Spleen (tissue), 7 donors: ENCODE data around the gene LZTFL1.

Source experiments
- POLR2A ChIP-seq, 3 donors: fragments of 450-650 bp; IDR thresholded peaks; one replicate each; pipeline ENCODE4 v1.5.1; 2017; ENCODE audit warnings: antibody characterized with exemption in 3 of 3, mild to moderate bottlenecking in 1 of 3
- POLR2AphosphoS5 ChIP-seq, 3 donors: sonication (generic); formaldehyde crosslinking; IDR thresholded peaks; one replicate each; pipeline ENCODE4 v1.5.1; 2017; ENCODE audit warnings: antibody characterized with exemption in 3 of 3
- TF ChIP-seq, protein P1 (sequence below), 11 experiments: fragments of 200-600 bp in 7 of 11; fragments of 450-650 bp in 4 of 11; sonication (generic) in 4 of 11; IDR thresholded peaks in 8 of 11; conservative IDR thresholded peaks in 3 of 11; 1 replicate in 7 of 11; 2 replicates in 4 of 11; pipeline versions ENCODE4 v1.4.0 to v1.8.0; 2016 to 2021; ENCODE audit warnings: antibody characterized with exemption in 11 of 11, inconsistent platforms in 4 of 11, mild to moderate bottlenecking in 1 of 11
- donor health status: DM: no; HTN: no; CAD: no; lungs with moderate emphysema.
- donor health status: DM: no; HTN: no; CAD: no.
- donor health status: DM: no; HTN: no; CAD: no.

DNA sequence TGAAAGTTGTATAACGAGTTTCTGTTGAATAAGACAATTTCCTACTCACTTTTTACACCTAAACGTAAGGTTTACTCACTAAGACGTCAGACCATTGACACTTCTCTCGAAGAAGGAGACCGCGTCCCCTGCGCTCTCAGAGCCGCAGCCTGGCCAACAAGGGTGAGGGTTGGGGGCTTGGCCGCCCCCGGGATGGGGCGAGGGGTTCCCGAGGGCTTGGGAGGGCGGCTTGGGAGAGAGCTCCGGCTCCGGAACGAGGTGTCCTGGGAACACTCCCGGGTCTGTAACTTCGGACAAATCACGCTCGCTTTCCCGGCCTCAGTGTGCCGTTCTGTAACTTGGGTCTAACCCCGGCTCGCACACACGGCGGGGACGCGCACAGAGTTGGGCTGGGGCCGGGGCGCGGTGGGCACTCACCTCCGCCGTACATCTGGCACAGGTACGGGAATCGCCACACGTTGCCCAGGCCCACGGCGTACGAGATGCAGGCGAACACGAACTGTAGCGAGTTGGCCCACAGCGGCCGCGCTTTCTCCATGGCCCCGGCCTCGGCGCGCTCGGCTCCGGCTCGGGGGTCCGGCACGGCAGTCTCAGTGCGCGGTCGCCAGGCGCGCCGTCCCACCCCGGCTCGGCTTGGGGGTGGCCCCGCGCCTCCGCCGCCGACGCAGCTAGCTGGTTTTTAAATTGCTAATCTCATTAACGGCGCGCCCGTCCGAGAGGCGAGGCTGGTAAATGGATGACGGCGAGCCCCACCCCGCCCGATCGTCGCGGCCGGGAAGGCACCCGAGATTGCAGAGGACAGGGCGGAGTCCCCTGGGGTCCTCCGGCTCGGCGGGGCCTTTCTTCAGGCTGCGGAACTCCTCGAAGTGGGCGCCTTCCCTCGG is 45.8 kb downstream of the LZTFL1 start, which contains the start of gene SLC6A20:
- TF ChIP-seq POLR2A (IDR thresholded peaks at IDR 0.05) (no peak), POLR2AphosphoS5 (IDR thresholded peaks at IDR 0.05) (peak in 1 of 3 donors; percentile 30)
- TF ChIP-seq, protein P1, sequence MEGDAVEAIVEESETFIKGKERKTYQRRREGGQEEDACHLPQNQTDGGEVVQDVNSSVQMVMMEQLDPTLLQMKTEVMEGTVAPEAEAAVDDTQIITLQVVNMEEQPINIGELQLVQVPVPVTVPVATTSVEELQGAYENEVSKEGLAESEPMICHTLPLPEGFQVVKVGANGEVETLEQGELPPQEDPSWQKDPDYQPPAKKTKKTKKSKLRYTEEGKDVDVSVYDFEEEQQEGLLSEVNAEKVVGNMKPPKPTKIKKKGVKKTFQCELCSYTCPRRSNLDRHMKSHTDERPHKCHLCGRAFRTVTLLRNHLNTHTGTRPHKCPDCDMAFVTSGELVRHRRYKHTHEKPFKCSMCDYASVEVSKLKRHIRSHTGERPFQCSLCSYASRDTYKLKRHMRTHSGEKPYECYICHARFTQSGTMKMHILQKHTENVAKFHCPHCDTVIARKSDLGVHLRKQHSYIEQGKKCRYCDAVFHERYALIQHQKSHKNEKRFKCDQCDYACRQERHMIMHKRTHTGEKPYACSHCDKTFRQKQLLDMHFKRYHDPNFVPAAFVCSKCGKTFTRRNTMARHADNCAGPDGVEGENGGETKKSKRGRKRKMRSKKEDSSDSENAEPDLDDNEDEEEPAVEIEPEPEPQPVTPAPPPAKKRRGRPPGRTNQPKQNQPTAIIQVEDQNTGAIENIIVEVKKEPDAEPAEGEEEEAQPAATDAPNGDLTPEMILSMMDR (IDR thresholded peaks at IDR 0.05 in 8 of 11, conservative IDR thresholded peaks at IDR 0.05 in 3 of 11), result no peak
